Measurements from ENCODE around the gene PHC3.

Gene PHC3

GRCh38 chr3:170189398-170190256, 8.1 kb upstream of the PHC3 start:
- no peak for DNase-seq (ENCODE audit: low spot score)

GRCh38 chr3:170180079-170180907, 1.2 kb downstream of the PHC3 start:
- DNase-seq (ENCODE audit: low spot score), result no peak

- no peak for DNase-seq (ENCODE audit: low spot score)
Measured at GRCh38 chr3:170179432-170179831, 2.1 kb downstream of the PHC3 start.

- DNase-seq (ENCODE audit: low spot score), result no peak
Measured at GRCh38 chr3:170178651-170179050, 2.9 kb downstream of the PHC3 start.

- DNase-seq (ENCODE audit: low spot score), result no peak
Measured at GRCh38 chr3:170171563-170171962, 10.0 kb downstream of the PHC3 start.

- no peak for DNase-seq (ENCODE audit: low spot score)
Measured at GRCh38 chr3:170164717-170165116, 16.8 kb downstream of the PHC3 start.

GRCh38 chr3:170163956-170164645, 17.4 kb downstream of the PHC3 start:
- no peak for DNase-seq (ENCODE audit: low spot score)

GRCh38 chr3:170162630-170163029, 18.9 kb downstream of the PHC3 start:
- peak; percentile 9 for DNase-seq (ENCODE audit: low spot score)

- DNase-seq (ENCODE audit: low spot score), result no peak
Measured at GRCh38 chr3:170162052-170162451, 19.5 kb downstream of the PHC3 start.

- DNase-seq (ENCODE audit: low spot score), result no peak
Measured at GRCh38 chr3:170159933-170160332, 21.6 kb downstream of the PHC3 start.

GRCh38 chr3:170159459-170159858, 22.1 kb downstream of the PHC3 start:
- DNase-seq (ENCODE audit: low spot score), result no peak

GRCh38 chr3:170155604-170156003, 25.9 kb downstream of the PHC3 start:
- DNase-seq (ENCODE audit: low spot score), result no peak

GRCh38 chr3:170154569-170155143, 26.9 kb downstream of the PHC3 start:
- no peak for DNase-seq (ENCODE audit: low spot score)

GRCh38 chr3:170154084-170154483, 27.4 kb downstream of the PHC3 start:
- peak; percentile 11 for DNase-seq (ENCODE audit: low spot score)

- no peak for DNase-seq (ENCODE audit: low spot score)
Measured at GRCh38 chr3:170151536-170151935, 30.0 kb downstream of the PHC3 start.

- no peak for DNase-seq (ENCODE audit: low spot score)
Measured at GRCh38 chr3:170149016-170149415, 32.5 kb downstream of the PHC3 start.

GRCh38 chr3:170145278-170145677, 36.3 kb downstream of the PHC3 start:
- no peak for DNase-seq (ENCODE audit: low spot score)

GRCh38 chr3:170144437-170144843, 37.1 kb downstream of the PHC3 start:
- DNase-seq (ENCODE audit: low spot score), result no peak

- DNase-seq (ENCODE audit: low spot score), result no peak
Measured at GRCh38 chr3:170142373-170142772, 39.2 kb downstream of the PHC3 start.

GRCh38 chr3:170137986-170138385, 43.5 kb downstream of the PHC3 start:
- DNase-seq (ENCODE audit: low spot score), result peak; percentile 17

GRCh38 chr3:170132335-170132734, 49.2 kb downstream of the PHC3 start:
- DNase-seq (ENCODE audit: low spot score), result no peak

- no peak for DNase-seq (ENCODE audit: low spot score)
Measured at GRCh38 chr3:170130532-170130931, 51.0 kb downstream of the PHC3 start.
